AG09309 (cell line): ENCODE measurements around the gene CADPS2.

ENCODE experiments used
- DNase-seq: peaks from one replicate; pipeline ENCODE4 v3.0.0-alpha.2; 2010; ENCODE audit warnings: low read depth
- H3K4me3 ChIP-seq: 2 replicates; pipeline ENCODE4 v1.5.1; 2011; ENCODE audit warnings: mild to moderate bottlenecking, low read depth, low read length, moderate library complexity; ENCODE audit not compliant: control insufficient read depth
- CTCF ChIP-seq: IDR thresholded peaks from 2 replicates; pipeline ENCODE4 v1.5.1; 2011; ENCODE audit warnings: mild to moderate bottlenecking, low read depth, low read length, inconsistent platforms; ENCODE audit not compliant: insufficient read depth, control insufficient read depth; ENCODE audit errors: missing control alignments

The CADPS2 gene

GRCh38 chr7:122311050-122311700 is 575.1 kb downstream of the CADPS2 start:
- no peak for DNase-seq
- H3K4me3 ChIP-seq, result no peak overlapping the region

GRCh38 chr7:122310119-122311021 is 575.9 kb downstream of the CADPS2 start:
- no peak for DNase-seq
- H3K4me3 ChIP-seq, result peak overlapping the region; percentile 40
- TF ChIP-seq CTCF, result no peak

More at GRCh38 chr7:122311050-122311700, 575.1 kb downstream of the CADPS2 start:
- no peak for TF ChIP-seq CTCF

GRCh38 chr7:122309421-122309820 is 576.8 kb downstream of the CADPS2 start:
- H3K4me3 ChIP-seq, result no peak overlapping the region
- no peak for DNase-seq
- no peak for TF ChIP-seq CTCF

- no peak overlapping the region for H3K4me3 ChIP-seq
- no peak for DNase-seq
- no peak for TF ChIP-seq CTCF
These were observed 579.0 kb downstream of the CADPS2 start for GRCh38 chr7:122307228-122307621.

- H3K4me3 ChIP-seq, result no peak overlapping the region
- DNase-seq, result no peak
- TF ChIP-seq CTCF, result no peak
These were observed 579.7 kb downstream of the CADPS2 start for GRCh38 chr7:122306320-122307227.
